ENCODE data around the gene ACSL5. TPM values are rescaled to one million over a fixed set of nuclear protein-coding genes. Genes with fewer than 3 reads are reported as not detected.

The ACSL5 gene
- total and polyA plus RNA-seq, 2 experiments from 2014 or later, result not detected

GRCh38 chr10:112340601-112341000 lies 33.3 kb upstream of the ACSL5 start:
- no peak overlapping the region for H3K27ac Mint-ChIP-seq
- H3K4me2 ChIP-seq, result no peak overlapping the region
- H3K27me3 ChIP-seq (ENCODE audit: insufficient read depth), result no peaks in the 10 kb centered on the region
- H3K4me1 Mint-ChIP-seq, result 0 out of 3 replicates have a peak, but pooled peaks cover 3% of the 10 kb centered on the region
- H3K4me1 ChIP-seq (ENCODE audit: insufficient read depth), result no peaks in the 10 kb centered on the region
- H3K27ac ChIP-seq (ENCODE audit: low read depth), result no peak overlapping the region
- no peak for DNase-seq (ENCODE audit: low spot score)
- H3F3A ChIP-seq (replicated peaks; ENCODE audit: low read depth), result no peaks in the 10 kb centered on the region
- H3K36me3 Mint-ChIP-seq (ENCODE audit: low read depth), result no peaks in the 10 kb centered on the region
- no peak overlapping the region for H3K4me3 ChIP-seq
- no peaks in the 10 kb centered on the region for H3K36me3 ChIP-seq (ENCODE audit: insufficient read depth)
- H2AFZ ChIP-seq, result no peak overlapping the region
- H3K9me3 Mint-ChIP-seq, result no peaks in the 10 kb centered on the region
- no peak for ATAC-seq
- no peaks in the 10 kb centered on the region for H3K79me2 ChIP-seq (replicated peaks; ENCODE audit: insufficient read depth)
- H4K20me1 ChIP-seq (replicated peaks; ENCODE audit: insufficient read depth), result no peaks in the 10 kb centered on the region
- TF ChIP-seq ZNF114 (CRISPR knock-in tag; IDR thresholded peaks at IDR 0.05), result no peak
- no peak for TF ChIP-seq EZH2phosphoT487 (IDR thresholded peaks at IDR 0.05; ENCODE audit: unreplicated experiment)
- TF ChIP-seq REST (IDR thresholded peaks at IDR 0.05; ENCODE audit: unreplicated experiment), result no peak
- TF ChIP-seq ZNF331 (CRISPR knock-in tag; IDR thresholded peaks at IDR 0.05; ENCODE audit: low read depth), result no peak
- TF ChIP-seq JUNB (IDR thresholded peaks at IDR 0.05; ENCODE audit: unreplicated experiment), result no peak
- no peak for TF ChIP-seq CTCF (conservative IDR thresholded peaks at IDR 0.05; ENCODE audit: low read depth in 2 of 2)
- TF ChIP-seq ETS1 (IDR thresholded peaks at IDR 0.05), result no peak
- no peak for TF ChIP-seq EZH2 (IDR thresholded peaks at IDR 0.05; ENCODE audit: low read depth, unreplicated experiment)
- TF ChIP-seq NANOG (IDR thresholded peaks at IDR 0.05; ENCODE audit: borderline replicate concordance), result no peak
- TF ChIP-seq STAT1 (IDR thresholded peaks at IDR 0.05; ENCODE audit: unreplicated experiment), result no peak
- TF ChIP-seq POLR2AphosphoS5 (IDR thresholded peaks at IDR 0.05; ENCODE audit: low read depth), result no peak
- no peak for TF ChIP-seq ZNF462 (CRISPR knock-in tag; IDR thresholded peaks at IDR 0.05)
- no peak for TF ChIP-seq CREB1 (CRISPR knock-in tag; IDR thresholded peaks at IDR 0.05; ENCODE audit: low read depth)
- H3K27me3 Mint-ChIP-seq (ENCODE audit: insufficient read depth, low read depth, poor library complexity), result peaks cover 1% of the 10 kb centered on the region
- 0 out of 2 replicates have a peak, but pooled peaks cover 3% of the 10 kb centered on the region for H3K9me2 ChIP-seq (ENCODE audit: insufficient read depth)
- no peak overlapping the region for H3K4me3 Mint-ChIP-seq

Measured in GM23338 (cell line).